ENCODE measurements around the gene SEC14L1. TPM values are rescaled to one million over a fixed set of nuclear protein-coding genes. Genes with fewer than 3 reads are reported as not detected.

Gene SEC14L1
- total RNA-seq, 1 donor from 2014 or later, result 83.5 TPM

GRCh38 chr17:77227461-77228240, 86.9 kb downstream of the SEC14L1 start:
- Histone ChIP-seq H3K9ac (ENCODE audit: low read depth in 1 of 3, low read length in 3 of 3) (peak overlapping the region in 1 of 3 donors; percentile 60), H3K4me3 (ENCODE audit: low read length in 3 of 3) (no peak overlapping the region), H3K27me3 (ENCODE audit: control insufficient read depth in 3 of 3, insufficient read depth in 3 of 3, low read length in 3 of 3) (no peaks in the 10 kb centered on the region), H3K4me1 (ENCODE audit: control insufficient read depth in 3 of 3, insufficient read depth in 3 of 3, low read length in 3 of 3) (peaks cover 8 to 13% (median 10%) of the 10 kb centered on the region in 3 donors), H3K36me3 (ENCODE audit: control insufficient read depth in 3 of 3, insufficient read depth in 3 of 3, low read length in 3 of 3) (no peaks in the 10 kb centered on the region), H3K9me3 (ENCODE audit: control insufficient read depth in 3 of 3, low read length in 3 of 3) (no peaks in the 10 kb centered on the region), H3K27ac (ENCODE audit: low read depth, low read length) (no peak overlapping the region)

- Histone ChIP-seq H3K9me3 (ENCODE audit: control insufficient read depth in 3 of 3, low read length in 3 of 3) (no peaks in the 10 kb centered on the region), H3K27me3 (ENCODE audit: control insufficient read depth in 3 of 3, insufficient read depth in 3 of 3, low read length in 3 of 3) (no peaks in the 10 kb centered on the region), H3K36me3 (ENCODE audit: control insufficient read depth in 3 of 3, insufficient read depth in 3 of 3, low read length in 3 of 3) (no peaks in the 10 kb centered on the region), H3K9ac (ENCODE audit: low read depth in 1 of 3, low read length in 3 of 3) (no peak overlapping the region), H3K27ac (ENCODE audit: low read depth, low read length) (no peak overlapping the region), H3K4me1 (ENCODE audit: control insufficient read depth in 3 of 3, insufficient read depth in 3 of 3, low read length in 3 of 3) (peaks cover 8 to 13% (median 10%) of the 10 kb centered on the region in 3 donors), H3K4me3 (ENCODE audit: low read length in 3 of 3) (no peak overlapping the region)
Observed at GRCh38 chr17:77228241-77228752, 87.5 kb downstream of the SEC14L1 start.

- Histone ChIP-seq H3K9ac (ENCODE audit: low read depth in 1 of 3, low read length in 3 of 3) (no peak overlapping the region), H3K36me3 (ENCODE audit: control insufficient read depth in 3 of 3, insufficient read depth in 3 of 3, low read length in 3 of 3) (no peaks in the 10 kb centered on the region), H3K27me3 (ENCODE audit: control insufficient read depth in 3 of 3, insufficient read depth in 3 of 3, low read length in 3 of 3) (no peaks in the 10 kb centered on the region), H3K9me3 (ENCODE audit: control insufficient read depth in 3 of 3, low read length in 3 of 3) (no peaks in the 10 kb centered on the region), H3K27ac (ENCODE audit: low read depth, low read length) (no peak overlapping the region), H3K4me3 (ENCODE audit: low read length in 3 of 3) (no peak overlapping the region), H3K4me1 (ENCODE audit: control insufficient read depth in 3 of 3, insufficient read depth in 3 of 3, low read length in 3 of 3) (peaks cover 7 to 8% (median 8%) of the 10 kb centered on the region in 3 donors)
Observed at GRCh38 chr17:77228816-77229215, 88.0 kb downstream of the SEC14L1 start.

GRCh38 chr17:77229786-77230435, 89.1 kb downstream of the SEC14L1 start:
- no peak overlapping the region for H3K27ac ChIP-seq (ENCODE audit: low read depth, low read length)
- H3K4me3 ChIP-seq (ENCODE audit: low read length in 3 of 3), result no peak overlapping the region
- no peaks in the 10 kb centered on the region for H3K9me3 ChIP-seq (ENCODE audit: control insufficient read depth in 3 of 3, low read length in 3 of 3)
- H3K27me3 ChIP-seq (ENCODE audit: control insufficient read depth in 3 of 3, insufficient read depth in 3 of 3, low read length in 3 of 3), result no peaks in the 10 kb centered on the region
- H3K9ac ChIP-seq (ENCODE audit: low read depth in 1 of 3, low read length in 3 of 3), result no peak overlapping the region
- H3K36me3 ChIP-seq (ENCODE audit: control insufficient read depth in 3 of 3, insufficient read depth in 3 of 3, low read length in 3 of 3), result no peaks in the 10 kb centered on the region
- peaks cover 0 to 9% (median 0%) of the 10 kb centered on the region in 3 donors for H3K4me1 ChIP-seq (ENCODE audit: control insufficient read depth in 3 of 3, insufficient read depth in 3 of 3, low read length in 3 of 3)

GRCh38 chr17:77230436-77230830, 89.7 kb downstream of the SEC14L1 start:
- H3K4me3 ChIP-seq (ENCODE audit: low read length in 3 of 3), result no peak overlapping the region
- no peak overlapping the region for H3K27ac ChIP-seq (ENCODE audit: low read depth, low read length)
- no peaks in the 10 kb centered on the region for H3K9me3 ChIP-seq (ENCODE audit: control insufficient read depth in 3 of 3, low read length in 3 of 3)
- no peaks in the 10 kb centered on the region for H3K36me3 ChIP-seq (ENCODE audit: control insufficient read depth in 3 of 3, insufficient read depth in 3 of 3, low read length in 3 of 3)
- H3K9ac ChIP-seq (ENCODE audit: low read depth in 1 of 3, low read length in 3 of 3), result no peak overlapping the region
- peaks cover 0 to 10% (median 4%) of the 10 kb centered on the region in 3 donors for H3K4me1 ChIP-seq (ENCODE audit: control insufficient read depth in 3 of 3, insufficient read depth in 3 of 3, low read length in 3 of 3)
- no peaks in the 10 kb centered on the region for H3K27me3 ChIP-seq (ENCODE audit: control insufficient read depth in 3 of 3, insufficient read depth in 3 of 3, low read length in 3 of 3)

- Histone ChIP-seq H3K4me1 (ENCODE audit: control insufficient read depth in 3 of 3, insufficient read depth in 3 of 3, low read length in 3 of 3) (peaks cover 0 to 11% (median 8%) of the 10 kb centered on the region in 3 donors), H3K9ac (ENCODE audit: low read depth in 1 of 3, low read length in 3 of 3) (no peak overlapping the region), H3K36me3 (ENCODE audit: control insufficient read depth in 3 of 3, insufficient read depth in 3 of 3, low read length in 3 of 3) (no peaks in the 10 kb centered on the region), H3K9me3 (ENCODE audit: control insufficient read depth in 3 of 3, low read length in 3 of 3) (no peaks in the 10 kb centered on the region), H3K27me3 (ENCODE audit: control insufficient read depth in 3 of 3, insufficient read depth in 3 of 3, low read length in 3 of 3) (no peaks in the 10 kb centered on the region), H3K4me3 (ENCODE audit: low read length in 3 of 3) (no peak overlapping the region), H3K27ac (ENCODE audit: low read depth, low read length) (no peak overlapping the region)
Observed at GRCh38 chr17:77231076-77231871, 90.5 kb downstream of the SEC14L1 start.

GRCh38 chr17:77233127-77233526, 92.4 kb downstream of the SEC14L1 start:
- peaks cover 4 to 15% (median 13%) of the 10 kb centered on the region in 3 donors for H3K4me1 ChIP-seq (ENCODE audit: control insufficient read depth in 3 of 3, insufficient read depth in 3 of 3, low read length in 3 of 3)
- H3K36me3 ChIP-seq (ENCODE audit: control insufficient read depth in 3 of 3, insufficient read depth in 3 of 3, low read length in 3 of 3), result no peaks in the 10 kb centered on the region
- H3K27me3 ChIP-seq (ENCODE audit: control insufficient read depth in 3 of 3, insufficient read depth in 3 of 3, low read length in 3 of 3), result no peaks in the 10 kb centered on the region
- no peak overlapping the region for H3K27ac ChIP-seq (ENCODE audit: low read depth, low read length)
- no peaks in the 10 kb centered on the region for H3K9me3 ChIP-seq (ENCODE audit: control insufficient read depth in 3 of 3, low read length in 3 of 3)
- no peak overlapping the region for H3K9ac ChIP-seq (ENCODE audit: low read depth in 1 of 3, low read length in 3 of 3)
- no peak overlapping the region for H3K4me3 ChIP-seq (ENCODE audit: low read length in 3 of 3)

GRCh38 chr17:77233635-77234334, 93.0 kb downstream of the SEC14L1 start:
- no peak overlapping the region for H3K9ac ChIP-seq (ENCODE audit: low read depth in 1 of 3, low read length in 3 of 3)
- no peaks in the 10 kb centered on the region for H3K9me3 ChIP-seq (ENCODE audit: control insufficient read depth in 3 of 3, low read length in 3 of 3)
- H3K4me1 ChIP-seq (ENCODE audit: control insufficient read depth in 3 of 3, insufficient read depth in 3 of 3, low read length in 3 of 3), result peaks cover 4 to 15% (median 13%) of the 10 kb centered on the region in 3 donors
- H3K36me3 ChIP-seq (ENCODE audit: control insufficient read depth in 3 of 3, insufficient read depth in 3 of 3, low read length in 3 of 3), result no peaks in the 10 kb centered on the region
- no peak overlapping the region for H3K27ac ChIP-seq (ENCODE audit: low read depth, low read length)
- H3K4me3 ChIP-seq (ENCODE audit: low read length in 3 of 3), result no peak overlapping the region
- no peaks in the 10 kb centered on the region for H3K27me3 ChIP-seq (ENCODE audit: control insufficient read depth in 3 of 3, insufficient read depth in 3 of 3, low read length in 3 of 3)

GRCh38 chr17:77234695-77235094, 93.9 kb downstream of the SEC14L1 start:
- Histone ChIP-seq H3K4me3 (ENCODE audit: low read length in 3 of 3) (no peak overlapping the region), H3K9me3 (ENCODE audit: control insufficient read depth in 3 of 3, low read length in 3 of 3) (no peaks in the 10 kb centered on the region), H3K9ac (ENCODE audit: low read depth in 1 of 3, low read length in 3 of 3) (no peak overlapping the region), H3K27me3 (ENCODE audit: control insufficient read depth in 3 of 3, insufficient read depth in 3 of 3, low read length in 3 of 3) (no peaks in the 10 kb centered on the region), H3K27ac (ENCODE audit: low read depth, low read length) (peak overlapping the region; percentile 51), H3K36me3 (ENCODE audit: control insufficient read depth in 3 of 3, insufficient read depth in 3 of 3, low read length in 3 of 3) (no peaks in the 10 kb centered on the region), H3K4me1 (ENCODE audit: control insufficient read depth in 3 of 3, insufficient read depth in 3 of 3, low read length in 3 of 3) (peaks cover 4 to 15% (median 13%) of the 10 kb centered on the region in 3 donors)
